Thyroid gland (tissue), 4 donors: ENCODE results near the gene FOXA3.

Experiments
- CTCF ChIP-seq, 6 experiments: fragments of 200-600 bp in 3 of 6; fragments of 450-650 bp in 3 of 6; sonication (generic) in 3 of 6; IDR thresholded peaks; one replicate each; pipeline ENCODE4 v1.5.1; 2016 to 2019; ENCODE audit warnings: antibody characterized with exemption in 6 of 6, mild to moderate bottlenecking in 2 of 6, inconsistent platforms in 1 of 6, moderate library complexity in 1 of 6
- POLR2A ChIP-seq, 2 donors: fragments of 450-650 bp; IDR thresholded peaks; one replicate each; pipeline ENCODE4 v1.6.1; 2017; ENCODE audit warnings: antibody characterized with exemption in 2 of 2, mild to moderate bottlenecking in 2 of 2, moderate library complexity in 1 of 2

GRCh38 chr19:45922281-45922680 lies 58.2 kb downstream of the FOXA3 start:
- TF ChIP-seq CTCF (IDR thresholded peaks at IDR 0.05) (no peak), POLR2A (IDR thresholded peaks at IDR 0.05) (no peak)
